GM19463 (cell line): ENCODE results near the gene SCD5.

Experiments used
- ATAC-seq: cut with Tn5 transposase; IDR thresholded peaks from one replicate; pipeline ENCODE4 v1.9.1; 2021; ENCODE audit warnings: mild to moderate bottlenecking, moderate library complexity; ENCODE audit not compliant: unreplicated experiment

Gene SCD5

GRCh38 chr4:82737354-82737753 is 61.2 kb downstream of the SCD5 start:
- no peak for ATAC-seq

DNA sequence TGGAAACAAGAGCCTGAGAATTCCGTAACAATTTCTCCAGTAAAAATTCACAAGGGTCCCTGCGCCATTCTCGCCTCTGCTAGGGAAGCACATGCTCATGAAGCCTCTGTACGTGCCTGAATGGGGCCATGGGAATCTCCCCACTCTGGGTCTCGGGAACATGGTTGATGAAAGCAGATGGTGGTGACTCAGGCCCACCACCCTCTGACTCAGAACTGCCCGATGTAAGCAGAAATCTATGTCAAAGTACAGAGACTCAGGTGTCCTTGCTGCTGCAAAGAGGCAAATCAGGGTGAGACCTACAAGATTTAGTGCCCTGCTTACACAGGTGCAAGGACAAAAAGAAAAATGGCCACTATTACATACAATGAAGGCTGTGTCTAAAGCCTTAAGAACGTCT is 65.0 kb downstream of the SCD5 start:
- ATAC-seq, result no peak

DNA sequence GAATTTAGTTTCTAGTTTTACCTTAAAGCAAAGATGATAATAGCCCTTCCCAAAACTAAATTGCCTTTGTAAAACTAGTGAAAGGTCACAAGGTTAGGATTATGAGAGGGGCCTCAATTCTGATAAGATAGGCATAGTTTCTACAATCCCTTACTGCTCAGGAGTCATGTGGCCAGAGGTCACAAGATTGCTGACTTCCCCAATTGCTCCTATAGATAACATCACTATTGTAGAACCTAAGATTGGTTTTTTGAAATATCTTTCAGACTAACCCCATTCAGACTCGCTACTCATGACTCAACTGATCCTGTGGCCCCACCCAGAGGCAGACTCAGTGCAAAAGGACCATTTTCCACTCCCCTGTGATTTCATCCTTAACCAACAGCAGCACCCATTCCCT is 70.3 kb downstream of the SCD5 start:
- ATAC-seq, result no peak

DNA sequence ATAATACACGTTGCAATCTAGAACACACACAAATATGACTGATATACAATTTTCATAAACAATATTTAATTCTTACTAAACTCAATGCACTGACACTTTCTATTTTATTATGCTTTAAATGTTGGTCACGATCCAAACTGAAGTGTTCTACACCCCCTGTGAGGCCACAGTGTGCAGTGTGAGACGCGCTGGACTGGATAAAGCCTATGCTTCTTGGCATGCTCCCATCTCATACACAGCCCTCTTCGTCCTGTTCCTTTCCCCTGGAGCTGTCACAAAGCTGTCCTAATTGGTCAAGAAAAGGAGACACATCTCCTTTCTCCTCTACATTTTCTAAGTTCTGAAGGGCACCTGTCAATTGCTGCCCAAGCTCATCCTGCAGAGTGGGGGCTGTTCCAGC is 72.0 kb downstream of the SCD5 start:
- no peak for ATAC-seq

- no peak for ATAC-seq
Observed at GRCh38 chr4:82721819-82722423, 76.7 kb downstream of the SCD5 start.

GRCh38 chr4:82718162-82718940 is 80.2 kb downstream of the SCD5 start:
- no peak for ATAC-seq

GRCh38 chr4:82715731-82716617 is 82.6 kb downstream of the SCD5 start:
- no peak for ATAC-seq

DNA sequence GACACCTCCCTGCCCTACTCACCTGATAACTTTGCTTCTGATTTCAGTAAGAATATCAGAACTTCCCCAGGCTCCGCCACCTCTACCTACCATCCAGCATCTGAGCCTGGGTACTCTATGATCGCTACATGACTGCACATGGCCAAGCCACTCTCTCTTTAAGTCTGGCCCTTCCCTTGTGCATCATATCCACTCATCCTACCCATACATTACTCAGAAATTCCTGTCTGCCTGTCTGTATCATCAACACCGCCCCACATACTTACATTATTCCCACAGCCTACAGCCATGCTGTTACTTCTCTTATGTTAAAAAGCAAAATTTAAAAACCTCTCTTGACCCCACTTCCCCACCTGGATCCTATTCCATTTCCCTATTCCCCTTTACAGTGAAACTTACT is 84.7 kb downstream of the SCD5 start:
- no peak for ATAC-seq

- no peak for ATAC-seq
Observed at GRCh38 chr4:82712561-82712960, 86.0 kb downstream of the SCD5 start.

GRCh38 chr4:82711158-82711785 is 87.3 kb downstream of the SCD5 start:
- no peak for ATAC-seq

DNA sequence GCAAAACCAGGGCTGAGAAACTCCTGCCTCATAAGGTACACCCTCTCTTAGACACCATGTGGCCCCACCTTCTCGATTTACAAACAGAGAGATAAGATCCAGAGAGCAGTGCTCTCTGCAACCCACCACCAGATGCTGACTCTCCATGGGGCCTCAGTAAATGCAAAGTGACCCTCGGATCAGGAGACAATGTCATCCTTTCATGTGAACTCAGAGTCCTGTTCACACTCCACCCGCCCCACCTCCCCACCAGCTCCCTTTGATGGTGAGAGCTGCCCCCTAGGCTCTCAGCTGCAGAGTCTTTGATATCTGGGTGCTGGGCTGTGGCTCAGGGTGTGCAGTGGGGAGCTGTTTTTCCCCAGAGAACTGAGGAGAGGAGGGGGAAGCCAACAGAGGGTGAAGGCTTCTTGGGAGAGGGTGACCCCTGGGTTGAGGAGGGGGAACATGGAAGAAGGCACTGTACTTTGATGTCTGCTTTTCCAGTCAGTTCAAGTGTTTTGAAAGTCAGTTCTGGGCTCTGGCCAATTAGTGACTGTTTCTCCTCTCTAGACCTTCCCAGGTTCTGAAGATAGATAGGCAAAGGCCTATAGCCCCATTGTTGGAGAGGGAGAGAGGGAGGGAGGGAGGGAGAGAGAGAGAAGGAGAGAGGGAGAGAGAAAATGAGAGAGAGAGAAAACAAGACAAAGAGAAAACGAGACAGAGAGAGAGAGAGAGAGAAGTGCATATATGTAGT is 88.2 kb downstream of the SCD5 start:
- no peak for ATAC-seq

- ATAC-seq, result no peak
Observed at GRCh38 chr4:82708982-82709381, 89.6 kb downstream of the SCD5 start.

- ATAC-seq, result no peak
Observed at GRCh38 chr4:82706349-82707000, 92.1 kb downstream of the SCD5 start.

DNA sequence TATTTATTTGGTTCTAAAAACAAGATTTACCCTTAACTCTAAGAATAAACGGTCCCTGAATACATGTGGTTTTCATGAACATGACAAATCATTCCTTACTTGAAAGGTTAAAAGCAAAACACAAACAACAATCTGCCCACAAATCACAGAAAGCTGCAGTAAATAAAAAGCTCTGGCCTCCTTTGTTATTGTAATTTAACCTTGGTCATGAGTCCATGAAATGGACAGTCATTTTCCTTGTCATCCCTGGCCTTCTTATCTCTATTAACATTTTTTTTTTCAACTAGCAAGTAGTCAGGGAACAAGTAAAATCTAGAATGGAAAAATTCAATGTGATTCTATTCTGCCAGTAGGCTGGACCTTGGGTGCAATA is 92.7 kb downstream of the SCD5 start:
- no peak for ATAC-seq

DNA sequence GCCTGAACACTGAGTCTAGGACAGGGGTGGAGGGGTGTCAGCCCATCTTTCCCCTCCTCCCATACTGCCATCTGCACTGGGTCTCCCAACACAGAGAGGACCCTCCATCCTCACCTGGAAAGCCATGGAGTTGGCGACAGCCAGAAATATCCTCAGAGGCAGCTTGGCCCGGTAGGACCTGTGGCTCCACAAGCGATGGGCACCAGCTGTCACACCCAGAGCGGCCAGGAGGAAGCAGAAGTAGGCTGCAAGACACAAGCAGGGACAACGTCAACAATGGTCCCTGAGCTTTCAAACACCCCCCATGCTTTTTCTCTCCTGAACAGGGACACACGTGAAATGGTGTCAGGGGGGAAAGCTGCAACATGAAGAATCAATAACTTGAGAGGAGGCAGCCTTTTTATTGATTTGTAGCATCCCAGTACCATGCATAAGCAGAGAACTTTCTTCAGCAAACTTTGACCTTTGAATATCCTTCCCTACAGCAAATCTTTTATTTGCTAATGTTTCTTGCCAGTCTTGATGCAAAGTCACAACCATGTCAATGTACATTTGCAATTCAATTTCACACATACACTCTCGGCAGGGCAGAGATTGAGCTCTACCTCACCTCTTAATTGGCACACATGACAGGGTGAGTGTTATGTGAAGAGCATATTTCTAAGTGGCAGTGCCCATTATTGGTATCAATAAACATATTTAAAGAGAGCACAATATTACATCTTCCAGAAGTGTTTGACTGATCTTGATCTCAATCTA is 93.2 kb downstream of the SCD5 start:
- ATAC-seq, result no peak

- ATAC-seq, result no peak
Observed at GRCh38 chr4:82704156-82704555, 94.4 kb downstream of the SCD5 start.

DNA sequence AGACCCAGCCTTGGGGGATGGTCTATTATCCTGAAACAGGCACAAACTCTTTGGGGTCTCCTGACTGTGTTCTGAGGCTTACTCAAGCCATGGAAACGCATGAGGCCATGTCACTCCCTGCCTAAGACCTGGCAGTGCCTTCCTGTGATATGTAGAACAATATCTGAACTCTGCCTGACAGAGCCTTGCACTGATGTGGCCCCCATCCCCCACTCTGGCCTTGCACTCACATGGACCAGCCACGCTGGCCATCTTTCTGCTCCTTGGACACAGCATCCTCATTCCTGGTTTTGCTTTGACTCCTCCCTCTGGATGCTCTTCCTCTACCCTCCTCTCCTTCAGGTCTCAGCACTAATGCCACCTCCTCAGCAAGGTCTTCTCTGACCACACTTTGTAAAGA is 100.2 kb downstream of the SCD5 start:
- no peak for ATAC-seq

- ATAC-seq, result no peak
Observed at GRCh38 chr4:82697561-82697960, 101.0 kb downstream of the SCD5 start.

GRCh38 chr4:82696117-82696860 is 102.3 kb downstream of the SCD5 start:
- ATAC-seq, result no peak
